T-helper 17 cell (primary cell): ENCODE measurements around the gene TRAF2. TPM values are rescaled to one million over a fixed set of nuclear protein-coding genes. Genes with fewer than 3 reads are reported as not detected.

ENCODE experiments used
- ATAC-seq: fragments of 150-1000 bp; cut with Tn5 transposase; 2 replicates; pipeline ENCODE4 v1.10.0; 2021; ENCODE audit warnings: mild to moderate bottlenecking, moderate library complexity
- DNase-seq, 3 donors: peaks; one replicate each; pipeline versions ENCODE4 v3.0.0 to v3.0.0-alpha.2; 2020 to 2021
- H3K9me3 ChIP-seq: one replicate; pipeline ENCODE4 v1.7.0; 2013; ENCODE audit warnings: low read length, mild to moderate bottlenecking; ENCODE audit not compliant: control insufficient read depth, poor library complexity, severe bottlenecking
- H3K27ac Mint-ChIP-seq: one replicate; pipeline ENCODE4 v1.8.0; 2022; ENCODE audit warnings: mild to moderate bottlenecking, moderate library complexity, mixed read lengths
- H3K27me3 Mint-ChIP-seq: one replicate; pipeline ENCODE4 v1.8.0; 2022; ENCODE audit warnings: mixed read lengths
- H3K36me3 Mint-ChIP-seq: one replicate; pipeline ENCODE4 v1.8.0; 2022; ENCODE audit warnings: low read depth, mixed read lengths
- H3K4me1 Mint-ChIP-seq: one replicate; pipeline ENCODE4 v1.8.0; 2022; ENCODE audit warnings: mild to moderate bottlenecking, mixed read lengths
- H3K4me3 Mint-ChIP-seq: one replicate; pipeline ENCODE4 v1.8.0; 2022; ENCODE audit warnings: mild to moderate bottlenecking, moderate library complexity, mixed read lengths
- total RNA-seq, 4 donors: library from RNA in 2 of 4; stranded (reverse) in 2 of 4; gene quantifications; one replicate each; pipeline ENCODE4 v1.2.3 and lab custom pipeline; 2022 to 2026

Gene TRAF2
- total RNA-seq, 2 donors from 2014 or later = 20.8 to 21.4 TPM

GRCh38 chr9:136939996-136940525 is 53.7 kb downstream of the TRAF2 start:
- H3K9me3 ChIP-seq = no peaks in the 10 kb centered on the region
- DNase-seq (no peak), ATAC-seq (no peak)
- peaks cover 4% of the 10 kb centered on the region for H3K36me3 Mint-ChIP-seq
- no peak overlapping the region for H3K4me3 Mint-ChIP-seq
- H3K27me3 Mint-ChIP-seq = no peaks in the 10 kb centered on the region
- H3K4me1 Mint-ChIP-seq = peaks cover 4% of the 10 kb centered on the region
- H3K27ac Mint-ChIP-seq = no peak overlapping the region

GRCh38 chr9:136940526-136941230 is 54.4 kb downstream of the TRAF2 start:
- Mint-ChIP-seq H3K27me3 (no peaks in the 10 kb centered on the region), H3K36me3 (peaks cover 4% of the 10 kb centered on the region)
- no peak for DNase-seq

GRCh38 chr9:136941231-136942111 is 55.2 kb downstream of the TRAF2 start:
- no peak for ATAC-seq
- Mint-ChIP-seq H3K27ac (no peak overlapping the region), H3K36me3 (peaks cover 4% of the 10 kb centered on the region), H3K27me3 (no peaks in the 10 kb centered on the region), H3K4me1 (peaks cover 4% of the 10 kb centered on the region), H3K4me3 (no peak overlapping the region)
- no peak for DNase-seq
- H3K9me3 ChIP-seq = no peaks in the 10 kb centered on the region

More at GRCh38 chr9:136940526-136941230, 54.4 kb downstream of the TRAF2 start:
- no peaks in the 10 kb centered on the region for H3K9me3 ChIP-seq
- H3K4me3 Mint-ChIP-seq = no peak overlapping the region
- no peak for ATAC-seq
- H3K4me1 Mint-ChIP-seq = peaks cover 4% of the 10 kb centered on the region
- H3K27ac Mint-ChIP-seq = no peak overlapping the region

- no peak for DNase-seq
- no peak for ATAC-seq
- H3K27me3 Mint-ChIP-seq = no peaks in the 10 kb centered on the region
- no peak overlapping the region for H3K27ac Mint-ChIP-seq
- no peaks in the 10 kb centered on the region for H3K9me3 ChIP-seq
- H3K4me1 Mint-ChIP-seq = peaks cover 4% of the 10 kb centered on the region
- peak overlapping the region; percentile 85 for H3K4me3 Mint-ChIP-seq
- H3K36me3 Mint-ChIP-seq = peaks cover 4% of the 10 kb centered on the region
Observed at GRCh38 chr9:136942112-136942880, 56.0 kb downstream of the TRAF2 start.

GRCh38 chr9:136942881-136943230 is 56.5 kb downstream of the TRAF2 start:
- no peak for ATAC-seq
- DNase-seq = no peak
- peaks cover 4% of the 10 kb centered on the region for H3K4me1 Mint-ChIP-seq
- H3K9me3 ChIP-seq = no peaks in the 10 kb centered on the region
- peak overlapping the region; percentile 85 for H3K4me3 Mint-ChIP-seq
- H3K27me3 Mint-ChIP-seq = no peaks in the 10 kb centered on the region
- no peak overlapping the region for H3K27ac Mint-ChIP-seq
- peaks cover 4% of the 10 kb centered on the region for H3K36me3 Mint-ChIP-seq

- no peaks in the 10 kb centered on the region for H3K9me3 ChIP-seq
- peak overlapping the region; percentile 85 for H3K4me3 Mint-ChIP-seq
- DNase-seq (no peak), ATAC-seq (peak; percentile 12)
- no peak overlapping the region for H3K27ac Mint-ChIP-seq
- H3K36me3 Mint-ChIP-seq = peaks cover 4% of the 10 kb centered on the region
- H3K27me3 Mint-ChIP-seq = no peaks in the 10 kb centered on the region
- H3K4me1 Mint-ChIP-seq = peaks cover 4% of the 10 kb centered on the region
Observed at GRCh38 chr9:136943291-136944211, 57.2 kb downstream of the TRAF2 start.

- peaks cover 4% of the 10 kb centered on the region for H3K4me1 Mint-ChIP-seq
- no peaks in the 10 kb centered on the region for H3K27me3 Mint-ChIP-seq
- peak overlapping the region; percentile 85 for H3K4me3 Mint-ChIP-seq
- peak; percentile 40 for ATAC-seq
- H3K36me3 Mint-ChIP-seq = peaks cover 4% of the 10 kb centered on the region
- H3K9me3 ChIP-seq = no peaks in the 10 kb centered on the region
- no peak for DNase-seq
- H3K27ac Mint-ChIP-seq = no peak overlapping the region
Observed at GRCh38 chr9:136944212-136944518, 57.8 kb downstream of the TRAF2 start.

GRCh38 chr9:136944519-136945332 is 58.4 kb downstream of the TRAF2 start, which contains the start of the genes C8G and FBXW5:
Gene C8G, plus strand, starts transcription at chr9:136945243. Its CDS starts 78 bp downstream, at chr9:136945321.
Gene FBXW5, minus strand, starts transcription at chr9:136944738. Its CDS starts 655 bp downstream, at chr9:136944083.
- H3K4me1 Mint-ChIP-seq = peaks cover 4% of the 10 kb centered on the region
- H3K36me3 Mint-ChIP-seq = no peaks in the 10 kb centered on the region
- peak within 1 kb of the TSS; percentile 87 for H3K27ac Mint-ChIP-seq
- peak; percentile 92 to 95 (median 94) for DNase-seq
- H3K4me3 Mint-ChIP-seq = peak within 1 kb of the TSS; percentile 85
- peak; percentile 87 for ATAC-seq
- H3K27me3 Mint-ChIP-seq = no peaks in the 10 kb centered on the region
- no peaks in the 10 kb centered on the region for H3K9me3 ChIP-seq

GRCh38 chr9:136945333-136946227 is 59.3 kb downstream of the TRAF2 start:
- DNase-seq = peak in 1 of 3 donors; percentile 8
- no peaks in the 10 kb centered on the region for H3K9me3 ChIP-seq
- Mint-ChIP-seq H3K27me3 (no peaks in the 10 kb centered on the region), H3K27ac (peak overlapping the region; percentile 87), H3K36me3 (no peaks in the 10 kb centered on the region), H3K4me1 (peaks cover 6% of the 10 kb centered on the region), H3K4me3 (peak overlapping the region; percentile 85)
- ATAC-seq = no peak

GRCh38 chr9:136946228-136947027 is 60.1 kb downstream of the TRAF2 start:
- no peak overlapping the region for H3K27ac Mint-ChIP-seq
- no peak overlapping the region for H3K4me3 Mint-ChIP-seq
- peak in 1 of 3 donors; percentile 9 for DNase-seq

More at GRCh38 chr9:136946228-136947027, 60.1 kb downstream of the TRAF2 start:
- no peak for ATAC-seq
- H3K36me3 Mint-ChIP-seq = no peaks in the 10 kb centered on the region
- H3K27me3 Mint-ChIP-seq = no peaks in the 10 kb centered on the region
- H3K9me3 ChIP-seq = no peaks in the 10 kb centered on the region
- H3K4me1 Mint-ChIP-seq = peaks cover 6% of the 10 kb centered on the region
